Upper lobe of left lung (tissue), 4 donors: Measurements from ENCODE around the gene OR9A2.

Experiments used
- CTCF ChIP-seq, 6 experiments: fragments of 450-650 bp in 4 of 6; fragments of 200-600 bp in 2 of 6; sonication (generic) in 2 of 6; IDR thresholded peaks; one replicate each; pipeline ENCODE4 v1.5.1; 2016 to 2019; ENCODE audit warnings: antibody characterized with exemption in 6 of 6
- POLR2A ChIP-seq, 4 donors: fragments of 450-650 bp; IDR thresholded peaks; one replicate each; pipeline ENCODE4 v1.5.1; 2016 to 2017; ENCODE audit warnings: antibody characterized with exemption in 4 of 4, mild to moderate bottlenecking in 2 of 4

DNA sequence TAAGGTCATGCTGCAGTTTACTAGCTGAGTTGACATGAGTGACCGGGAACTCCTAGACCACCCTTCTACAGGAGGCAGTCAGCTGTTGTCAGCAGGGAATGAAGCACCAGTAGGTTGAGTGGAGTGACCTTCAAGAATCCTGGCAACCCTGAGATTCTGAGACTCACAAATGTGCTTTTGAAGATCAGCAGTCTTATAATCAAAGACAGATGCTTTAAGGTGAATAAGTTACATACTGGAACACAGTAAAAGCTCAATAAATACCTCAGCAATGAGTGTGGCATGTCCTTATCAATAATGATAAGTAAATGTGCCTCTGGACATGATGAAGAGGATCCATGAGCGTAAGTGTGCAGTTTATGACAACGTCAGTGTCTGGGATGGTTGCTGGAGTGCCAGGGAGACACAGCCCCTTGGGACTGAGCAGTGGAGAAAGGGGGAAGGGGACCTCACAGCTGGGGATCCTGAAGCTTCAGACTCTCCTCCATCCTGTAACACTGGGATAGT lies 13.3 kb upstream of the OR9A2 start:
- TF ChIP-seq POLR2A (IDR thresholded peaks at IDR 0.05) = no peak
- TF ChIP-seq CTCF (IDR thresholded peaks at IDR 0.05) = no peak
